Prostate gland (tissue), 2 donors: ENCODE data around the gene ARHGAP27.

ENCODE experiments used
- POLR2A ChIP-seq: fragments of 450-650 bp; IDR thresholded peaks from one replicate; pipeline ENCODE4 v1.6.1; 2016; ENCODE audit warnings: antibody characterized with exemption, mild to moderate bottlenecking
- POLR2AphosphoS5 ChIP-seq: sonication (generic); formaldehyde crosslinking; IDR thresholded peaks from one replicate; pipeline ENCODE4 v1.6.1; 2017; ENCODE audit warnings: antibody characterized with exemption
- TF ChIP-seq, protein P1 (sequence below), 4 experiments: fragments of 200-600 bp in 2 of 4; fragments of 450-650 bp in 2 of 4; sonication (generic) in 2 of 4; IDR thresholded peaks; 1 replicate in 3 of 4; 2 replicates in 1 of 4; pipeline ENCODE4 v1.5.1; 2016 to 2019; ENCODE audit warnings: antibody characterized with exemption in 4 of 4, mild to moderate bottlenecking in 2 of 4, moderate library complexity in 2 of 4

DNA sequence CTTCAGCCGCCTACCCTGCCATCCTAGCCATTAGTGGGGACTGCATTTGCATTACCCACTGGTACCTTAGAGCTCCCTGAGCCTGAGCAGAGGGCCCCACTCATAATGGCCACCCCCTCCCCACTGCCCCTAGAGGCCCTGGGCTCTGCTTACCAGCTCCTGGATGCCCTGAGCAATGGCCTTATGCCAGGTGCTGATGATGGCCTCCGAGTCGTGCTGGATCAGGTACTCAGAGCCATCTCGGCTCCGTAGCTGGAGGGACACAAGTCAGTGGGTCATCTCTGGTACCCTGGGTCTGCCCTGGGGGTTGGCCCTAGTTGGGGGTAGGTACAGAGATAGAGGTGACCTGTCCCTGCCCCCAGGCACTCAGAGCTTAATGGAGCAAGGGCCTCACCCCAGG lies 34.9 kb downstream of the ARHGAP27 start:
- TF ChIP-seq, protein P1, sequence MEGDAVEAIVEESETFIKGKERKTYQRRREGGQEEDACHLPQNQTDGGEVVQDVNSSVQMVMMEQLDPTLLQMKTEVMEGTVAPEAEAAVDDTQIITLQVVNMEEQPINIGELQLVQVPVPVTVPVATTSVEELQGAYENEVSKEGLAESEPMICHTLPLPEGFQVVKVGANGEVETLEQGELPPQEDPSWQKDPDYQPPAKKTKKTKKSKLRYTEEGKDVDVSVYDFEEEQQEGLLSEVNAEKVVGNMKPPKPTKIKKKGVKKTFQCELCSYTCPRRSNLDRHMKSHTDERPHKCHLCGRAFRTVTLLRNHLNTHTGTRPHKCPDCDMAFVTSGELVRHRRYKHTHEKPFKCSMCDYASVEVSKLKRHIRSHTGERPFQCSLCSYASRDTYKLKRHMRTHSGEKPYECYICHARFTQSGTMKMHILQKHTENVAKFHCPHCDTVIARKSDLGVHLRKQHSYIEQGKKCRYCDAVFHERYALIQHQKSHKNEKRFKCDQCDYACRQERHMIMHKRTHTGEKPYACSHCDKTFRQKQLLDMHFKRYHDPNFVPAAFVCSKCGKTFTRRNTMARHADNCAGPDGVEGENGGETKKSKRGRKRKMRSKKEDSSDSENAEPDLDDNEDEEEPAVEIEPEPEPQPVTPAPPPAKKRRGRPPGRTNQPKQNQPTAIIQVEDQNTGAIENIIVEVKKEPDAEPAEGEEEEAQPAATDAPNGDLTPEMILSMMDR (IDR thresholded peaks at IDR 0.05) = no peak
- TF ChIP-seq POLR2A (no peak), POLR2AphosphoS5 (no peak)
